HUDEP-2 (cell line): ENCODE data around the gene ENKD1.
A peak's percentile ranks its signal among the peaks of the same experiment; 100 is the strongest.

Experiments
- DNase-seq, 76 experiments: peaks; one replicate each; lab custom pipeline; 2025; ENCODE audit not compliant: unreplicated experiment in 76 of 76; lab: John Stamatoyannopoulos, UW

The ENKD1 gene

GRCh38 chr16:67664258-67664657 lies 2.3 kb downstream of the ENKD1 start:
- no peak for DNase-seq

GRCh38 chr16:67663877-67664222 lies 2.7 kb downstream of the ENKD1 start:
- no peak for DNase-seq

GRCh38 chr16:67663151-67663876 lies 3.2 kb downstream of the ENKD1 start:
- DNase-seq: peak in 17 of 76 experiments; percentile 6 to 41 (median 19)

GRCh38 chr16:67662653-67663010 lies 3.9 kb downstream of the ENKD1 start:
- no peak for DNase-seq

- no peak for DNase-seq
These were observed 4.5 kb downstream of the ENKD1 start for GRCh38 chr16:67661886-67662652.

GRCh38 chr16:67661101-67661761 lies 5.3 kb downstream of the ENKD1 start:
- DNase-seq: no peak

GRCh38 chr16:67660564-67661028 lies 6.0 kb downstream of the ENKD1 start, which contains the start of gene PARD6A:
Gene PARD6A (plus strand): TSS chr16:67660960. CDS start chr16:67661039, 79 bp downstream.
- peak in 74 of 76 experiments; percentile 48 to 94 (median 85) for DNase-seq

- DNase-seq: peak in 73 of 76 experiments; percentile 51 to 91 (median 82)
These were observed 6.6 kb downstream of the ENKD1 start, which contains the start of gene ACD for GRCh38 chr16:67659675-67660563. Gene ACD (minus strand): TSS chr16:67660260. CDS start chr16:67660220, 40 bp downstream.

GRCh38 chr16:67658849-67659674 lies 7.5 kb downstream of the ENKD1 start:
- DNase-seq: no peak

GRCh38 chr16:67657751-67658518 lies 8.6 kb downstream of the ENKD1 start:
- no peak for DNase-seq

GRCh38 chr16:67657017-67657608 lies 9.4 kb downstream of the ENKD1 start:
- DNase-seq: no peak

- DNase-seq: no peak
These were observed 10.1 kb downstream of the ENKD1 start for GRCh38 chr16:67656344-67657016.

- DNase-seq: no peak
These were observed 11.2 kb downstream of the ENKD1 start for GRCh38 chr16:67655363-67655762.

- no peak for DNase-seq
These were observed 12.1 kb downstream of the ENKD1 start for GRCh38 chr16:67654403-67654911.

- DNase-seq: no peak
These were observed 12.7 kb downstream of the ENKD1 start for GRCh38 chr16:67653789-67654402.

- DNase-seq: no peak
These were observed 13.3 kb downstream of the ENKD1 start for GRCh38 chr16:67653128-67653788.
